Measurements from ENCODE around the gene ABHD16A.
"Not testable (repeated sequence)": the region's sequence is repeated elsewhere in the genome, so short reads cannot be mapped to it uniquely, and the experiment has no call there.

Gene ABHD16A

DNA sequence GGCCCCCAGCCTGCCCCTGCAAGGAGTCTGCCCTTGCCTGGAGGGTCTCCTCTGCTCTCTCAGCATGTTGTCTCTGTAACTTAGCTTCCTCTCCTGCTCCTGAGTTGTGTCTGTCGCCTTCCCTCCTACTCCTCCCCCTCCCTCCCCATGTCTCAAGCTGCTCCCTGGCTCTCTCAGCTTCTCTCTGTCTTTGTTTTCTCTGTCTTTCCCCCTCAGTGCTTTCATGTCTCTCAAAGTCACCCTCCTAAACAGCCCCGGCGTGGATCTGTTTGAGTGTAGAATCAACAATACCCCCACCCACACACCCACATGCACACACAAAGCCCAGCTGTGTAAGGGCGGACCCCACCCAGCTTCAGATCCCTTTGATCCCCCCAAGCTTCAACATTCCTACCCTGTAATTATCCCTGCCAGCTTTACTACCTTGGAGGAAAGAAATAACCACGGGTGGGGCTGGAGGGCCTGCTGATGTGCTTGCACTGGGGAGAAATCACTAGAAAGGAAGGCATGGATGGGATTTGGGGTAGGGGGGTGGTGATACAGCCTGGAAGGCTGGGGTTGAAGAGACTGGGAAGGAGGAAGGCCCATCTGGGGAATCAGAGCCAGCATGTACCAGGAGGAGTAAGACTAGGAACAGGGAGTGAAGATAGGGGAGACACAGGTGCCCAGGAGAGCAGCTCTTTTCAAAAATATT, 11.0 kb upstream of the ABHD16A start:
- no peak for DNase-seq

- no peak for DNase-seq
Measured at GRCh38 chr6:31713465-31713864, 10.3 kb upstream of the ABHD16A start.

- no peak for DNase-seq
Measured at GRCh38 chr6:31712296-31712695, 9.2 kb upstream of the ABHD16A start.

GRCh38 chr6:31711233-31711632, 8.1 kb upstream of the ABHD16A start:
- no peak for DNase-seq

- DNase-seq, result no peak
Measured at GRCh38 chr6:31710523-31711219, 7.5 kb upstream of the ABHD16A start.

DNA sequence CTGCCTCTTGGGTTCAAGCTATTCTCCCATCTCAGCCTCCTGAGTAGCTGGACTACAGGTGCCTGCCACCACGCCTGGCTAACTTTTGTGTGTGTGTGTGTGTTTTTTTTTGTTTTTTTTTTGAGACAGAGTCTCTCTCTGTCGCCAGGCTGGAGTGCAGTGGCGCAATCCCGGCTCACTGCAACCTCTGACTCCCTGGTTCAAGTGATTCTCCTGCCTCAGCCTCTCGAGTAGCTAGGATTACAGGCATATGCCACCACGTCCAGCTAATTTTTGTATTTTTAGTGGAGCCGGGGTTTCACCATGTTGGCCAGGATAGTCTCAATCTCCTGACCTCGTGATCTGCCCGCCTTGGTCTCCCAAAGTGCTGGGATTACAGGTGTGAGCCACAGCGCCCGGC, 6.0 kb upstream of the ABHD16A start:
- DNase-seq, result not testable (repeated sequence)

- DNase-seq, result no peak
Measured at GRCh38 chr6:31708224-31708623, 5.1 kb upstream of the ABHD16A start.

GRCh38 chr6:31707701-31708100, 4.6 kb upstream of the ABHD16A start:
- DNase-seq, result no peak

GRCh38 chr6:31706599-31706998, 3.5 kb upstream of the ABHD16A start, which contains the start of gene LY6G6F:
LY6G6F (plus strand) TSS chr6:31706866; CDS start chr6:31706907, 41 bp downstream.
- no peak for DNase-seq

DNA sequence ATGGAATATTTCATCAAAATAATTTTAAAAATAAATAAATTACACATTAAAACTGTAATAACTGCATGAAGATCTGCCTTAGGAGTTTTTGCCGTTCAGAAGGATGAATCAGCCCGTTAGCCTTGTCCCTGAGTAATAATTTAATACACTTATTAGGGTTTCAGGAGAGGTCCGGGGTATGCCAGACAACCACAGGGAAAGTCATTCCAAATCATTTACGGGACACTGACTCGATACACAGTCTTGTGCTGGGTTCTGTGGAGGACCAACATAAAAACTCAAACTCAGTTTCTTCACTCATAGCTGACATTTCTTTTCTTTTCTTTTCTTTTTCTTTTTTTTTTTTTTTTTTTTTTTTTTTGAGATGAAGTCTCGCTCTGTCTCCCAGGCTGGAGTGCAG, 2.8 kb upstream of the ABHD16A start:
- DNase-seq, result no peak

- no peak for DNase-seq
Measured at GRCh38 chr6:31702405-31702818, 712 bp downstream of the ABHD16A start.

DNA sequence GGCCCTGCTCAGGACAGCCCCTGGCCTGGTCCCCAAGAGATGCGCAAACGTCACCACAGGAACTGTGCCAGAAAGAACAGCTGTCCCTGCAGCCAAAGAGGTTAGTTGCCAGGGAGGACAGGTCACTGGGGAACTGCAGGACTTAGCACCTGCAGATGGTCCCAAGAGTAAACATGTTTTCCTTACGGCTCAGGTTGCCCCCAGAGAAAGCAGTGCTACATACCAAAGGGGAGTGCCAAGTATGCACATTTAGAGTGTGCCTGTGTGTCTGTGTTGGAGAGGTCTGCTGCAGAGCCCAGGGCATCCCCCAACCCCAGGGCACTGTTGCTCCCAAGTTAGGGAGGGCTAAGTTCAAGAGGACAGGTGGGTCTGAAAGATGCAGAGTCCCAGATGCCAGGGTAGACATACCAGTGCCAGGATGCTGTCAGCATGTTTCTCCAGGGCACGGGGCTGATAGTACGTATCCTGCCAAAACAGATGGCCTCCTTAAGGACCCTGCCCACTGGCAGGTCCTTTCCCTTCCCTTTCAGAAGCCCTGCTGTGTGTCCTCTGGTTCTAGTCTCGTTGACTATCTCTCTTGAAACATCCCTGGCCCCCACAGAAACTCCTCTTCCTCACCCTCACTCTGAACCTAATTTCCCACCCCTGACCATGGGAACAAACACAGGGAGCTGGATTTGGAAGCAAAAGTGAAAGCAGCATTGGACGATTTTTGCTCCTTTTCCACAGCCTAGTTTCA, 1.3 kb downstream of the ABHD16A start:
- no peak for DNase-seq

DNA sequence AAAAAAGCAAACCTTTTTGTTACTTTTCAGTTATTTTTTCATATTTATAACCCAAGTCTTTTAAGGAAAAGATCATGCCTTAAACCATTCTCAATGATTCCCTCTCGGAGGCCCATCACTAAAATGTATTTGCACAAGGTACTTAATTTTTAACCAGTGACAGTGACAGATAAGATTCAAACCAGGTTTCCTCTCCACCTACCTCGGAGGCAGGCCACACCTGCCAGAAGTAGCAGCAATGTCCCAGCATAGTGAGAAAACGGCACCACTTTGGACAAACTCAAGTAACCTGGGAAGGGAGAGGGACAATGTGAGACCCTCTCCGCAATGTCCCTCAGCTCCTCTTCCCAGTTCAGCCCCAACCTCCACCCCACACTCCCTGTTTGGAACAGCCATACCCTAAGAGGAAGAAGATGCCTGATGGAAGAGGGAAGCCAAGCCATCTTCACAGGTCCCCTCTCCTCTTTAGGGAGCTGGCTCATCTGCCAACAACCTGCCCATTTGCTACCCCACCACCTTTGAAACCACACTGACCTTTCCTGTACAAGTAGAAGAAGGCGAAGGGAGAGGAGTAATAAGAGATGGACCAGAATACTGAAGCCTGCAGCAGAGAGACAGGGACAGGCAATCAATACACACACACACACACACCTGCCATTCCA, 2.3 kb downstream of the ABHD16A start:
- DNase-seq, result no peak

GRCh38 chr6:31697555-31697954, 5.6 kb downstream of the ABHD16A start:
- DNase-seq, result no peak

DNA sequence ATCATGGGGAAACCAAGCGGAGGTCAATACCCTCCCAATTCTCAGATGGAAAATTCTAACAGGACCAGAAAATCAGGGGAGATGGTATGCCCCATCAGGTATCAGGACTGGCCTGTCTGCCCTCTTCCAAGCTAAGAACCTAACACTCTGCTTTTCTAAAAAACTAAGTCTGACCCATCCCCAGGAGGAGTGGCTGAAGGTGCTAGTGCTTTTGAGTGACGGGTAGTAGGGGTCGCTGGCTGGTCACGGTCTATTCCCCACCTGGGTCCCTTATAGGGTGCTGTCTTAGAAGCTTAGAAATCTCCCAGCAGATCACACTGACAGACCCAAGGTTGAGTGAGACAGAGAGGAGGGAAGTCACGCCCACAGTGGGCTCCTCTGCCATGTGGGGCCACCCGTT, 9.6 kb downstream of the ABHD16A start:
- DNase-seq, result no peak

DNA sequence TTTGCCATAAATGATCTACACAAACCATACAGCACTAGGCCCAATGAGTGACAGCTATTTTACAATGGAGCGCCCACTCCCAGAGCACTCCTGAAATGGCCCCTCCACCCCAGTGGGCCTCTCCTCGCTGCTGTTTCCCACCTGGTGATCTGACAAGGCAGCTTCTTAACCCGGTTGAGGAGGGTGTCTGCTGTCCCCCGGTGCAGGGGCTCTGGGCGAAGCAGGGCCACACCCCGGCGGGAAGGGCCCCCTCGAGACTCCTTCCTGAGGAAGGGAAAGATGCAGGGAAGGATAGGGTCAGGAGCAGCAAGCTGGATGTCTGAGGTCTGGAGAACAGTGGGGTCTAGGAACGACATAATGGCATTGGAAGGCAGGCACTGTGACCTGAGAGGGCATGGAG, 10.2 kb downstream of the ABHD16A start:
- DNase-seq, result no peak

DNA sequence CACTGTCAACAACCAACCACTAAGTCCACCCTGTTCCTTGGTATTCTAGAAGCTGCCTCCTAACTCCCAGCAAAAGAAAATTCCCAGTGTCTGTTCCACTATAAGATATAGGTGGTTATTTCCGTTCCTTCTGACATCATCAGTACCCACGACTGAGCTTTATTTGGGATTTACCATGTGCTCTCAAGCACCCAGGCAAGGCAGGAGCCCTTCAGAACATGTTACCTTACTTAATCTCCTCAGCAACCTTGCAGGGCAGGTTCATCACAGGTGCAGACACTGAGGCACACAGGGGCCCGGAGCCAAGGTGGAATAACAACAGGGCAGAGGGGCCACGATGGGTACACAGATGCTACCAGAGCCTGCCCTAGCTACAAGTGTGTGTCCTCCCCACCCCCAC, 10.8 kb downstream of the ABHD16A start:
- no peak for DNase-seq

GRCh38 chr6:31691564-31692108, 11.5 kb downstream of the ABHD16A start:
- DNase-seq, result no peak

DNA sequence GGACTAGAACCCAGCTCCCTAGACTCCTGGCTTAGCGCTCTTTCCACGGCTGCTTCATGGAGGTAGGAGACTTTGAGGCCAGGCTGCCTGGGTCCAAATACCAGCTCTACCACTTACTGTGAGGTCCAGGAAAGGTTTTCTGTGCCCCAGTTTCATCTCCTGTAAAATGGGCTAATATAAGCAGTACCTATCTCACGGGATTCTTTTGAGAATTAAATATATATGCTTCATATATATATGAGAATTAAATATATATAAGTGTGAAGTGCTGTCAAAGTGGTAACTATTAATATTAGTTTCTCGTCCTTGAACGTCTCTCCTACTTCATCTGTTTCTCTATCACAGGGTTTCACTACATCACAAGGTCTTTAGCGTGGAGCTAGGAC, 12.1 kb downstream of the ABHD16A start:
- DNase-seq, result no peak

DNA sequence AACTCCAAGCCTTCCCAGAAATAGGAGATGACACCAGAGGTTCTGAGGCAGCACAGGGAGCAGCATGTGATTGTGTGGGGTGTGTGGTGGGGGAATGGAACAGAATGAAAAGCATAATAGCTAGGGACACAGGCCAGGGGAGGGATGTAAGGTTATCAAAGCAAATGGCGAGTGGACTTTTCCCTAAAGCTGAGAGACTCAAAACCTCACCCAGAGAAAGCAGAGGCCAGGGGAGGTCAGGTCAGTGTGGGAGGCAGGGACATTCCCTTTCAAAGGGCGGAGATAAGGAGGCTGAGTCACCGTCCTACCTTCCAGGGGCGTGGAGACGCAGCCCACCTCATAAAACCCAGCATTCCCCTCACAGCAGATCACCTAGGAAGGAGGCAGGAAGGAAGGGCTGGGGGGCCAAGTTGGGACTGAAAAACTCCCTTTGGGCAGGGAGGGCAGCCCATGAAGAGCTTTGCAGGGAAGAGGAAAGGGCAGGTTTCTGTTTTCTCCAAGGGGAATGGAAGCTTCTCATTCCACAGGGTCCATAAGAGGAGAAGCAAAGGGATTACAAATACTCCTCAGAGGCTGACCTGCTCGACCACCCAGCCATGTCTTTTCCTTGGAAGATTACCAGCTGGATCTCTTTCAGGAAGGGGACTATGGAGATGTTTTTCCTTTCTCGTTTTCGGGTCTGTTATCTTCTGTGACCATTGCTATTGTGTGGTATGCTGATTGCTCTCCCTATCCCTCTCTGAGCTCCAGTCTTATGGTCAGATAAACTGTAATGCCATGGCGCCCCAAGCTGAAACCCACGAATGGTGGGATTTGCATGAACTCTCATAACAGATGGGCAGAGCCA, 12.7 kb downstream of the ABHD16A start:
- no peak for DNase-seq

GRCh38 chr6:31689249-31690110, 13.6 kb downstream of the ABHD16A start:
- DNase-seq, result no peak
